ENCODE data around the gene CENPP.

DNA sequence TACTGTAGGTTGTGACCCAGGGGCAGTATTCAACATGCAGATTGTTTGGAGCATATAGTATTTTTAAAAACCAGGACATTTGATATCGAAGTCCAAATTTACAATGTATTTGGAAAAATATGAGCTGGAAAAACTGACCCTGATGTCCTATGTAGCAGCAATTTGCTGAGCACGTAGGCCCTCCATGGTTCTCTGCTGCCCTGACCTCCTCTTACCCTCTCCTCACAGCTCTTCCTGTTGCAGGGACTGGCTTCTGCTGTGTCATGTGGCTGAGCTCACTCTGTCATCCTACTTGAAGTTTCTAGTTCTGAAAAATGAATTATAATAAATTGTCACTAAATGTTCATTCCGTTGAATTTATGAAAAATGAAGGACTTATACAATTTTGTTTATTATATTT lies 160.6 kb downstream of the CENPP start:
- TF ChIP-seq, protein P1, sequence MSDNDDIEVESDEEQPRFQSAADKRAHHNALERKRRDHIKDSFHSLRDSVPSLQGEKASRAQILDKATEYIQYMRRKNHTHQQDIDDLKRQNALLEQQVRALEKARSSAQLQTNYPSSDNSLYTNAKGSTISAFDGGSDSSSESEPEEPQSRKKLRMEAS (IDR thresholded peaks at IDR 0.05; ENCODE audit: low read depth, low read length) = no peak
- TF ChIP-seq MYC (IDR thresholded peaks at IDR 0.05; ENCODE audit: low read depth, low read length) = no peak
- no peak for TF ChIP-seq CTCF (IDR thresholded peaks at IDR 0.05; ENCODE audit: low read depth, low read length)

Data from NB4 (cell line).